ENCODE data around the gene MYO6. TPM values are rescaled to one million over a fixed set of nuclear protein-coding genes. Genes with fewer than 3 reads are reported as not detected.

MYO6 gene
- total and polyA plus RNA-seq, 2 of the 8 experiments (the other 6 are each of a cell fraction or from before 2014, with no cell fraction given) = 8.3 to 21.9 TPM

DNA sequence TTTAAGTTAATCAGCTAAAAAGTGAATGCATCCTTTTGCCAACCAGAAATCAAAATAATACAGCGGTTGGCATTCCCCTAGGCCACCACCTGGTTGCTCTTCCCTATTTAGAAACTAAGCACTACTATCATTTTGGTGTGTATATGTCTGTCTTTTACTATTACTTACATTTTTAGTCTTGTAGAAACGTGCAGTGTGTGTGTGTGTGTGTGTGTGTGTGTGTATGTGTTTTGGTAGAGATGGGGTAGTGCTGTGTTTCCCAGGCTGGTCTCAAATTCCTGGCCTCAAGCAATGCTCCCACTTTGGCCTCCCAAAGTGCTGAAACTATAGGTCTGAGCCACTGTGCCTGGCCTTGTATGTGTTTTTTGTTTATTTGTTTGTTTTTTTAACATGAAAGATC lies 27.4 kb downstream of the MYO6 start (continued):
- TF ChIP-seq SP2 (IDR thresholded peaks at IDR 0.05; ENCODE audit: low read length) (no peak), CHD7 (IDR thresholded peaks at IDR 0.05; ENCODE audit: insufficient replicate concordance, low read length) (no peak), EZH2 (IDR thresholded peaks at IDR 0.05; ENCODE audit: low read depth, low read length, severe bottlenecking) (no peak), CHD2 (IDR thresholded peaks at IDR 0.05; ENCODE audit: low read length) (no peak), JUND (IDR thresholded peaks at IDR 0.05; ENCODE audit: low read length) (no peak)
- TF ChIP-seq, protein P1, sequence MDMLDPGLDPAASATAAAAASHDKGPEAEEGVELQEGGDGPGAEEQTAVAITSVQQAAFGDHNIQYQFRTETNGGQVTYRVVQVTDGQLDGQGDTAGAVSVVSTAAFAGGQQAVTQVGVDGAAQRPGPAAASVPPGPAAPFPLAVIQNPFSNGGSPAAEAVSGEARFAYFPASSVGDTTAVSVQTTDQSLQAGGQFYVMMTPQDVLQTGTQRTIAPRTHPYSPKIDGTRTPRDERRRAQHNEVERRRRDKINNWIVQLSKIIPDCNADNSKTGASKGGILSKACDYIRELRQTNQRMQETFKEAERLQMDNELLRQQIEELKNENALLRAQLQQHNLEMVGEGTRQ (IDR thresholded peaks at IDR 0.05; ENCODE audit: low read length) = no peak

Measured in H1 (cell line).